HG03558 (cell line): Measurements from ENCODE around the gene HMGN1.

Experiments used
- ATAC-seq: cut with Tn5 transposase; IDR thresholded peaks from one replicate; pipeline ENCODE4 v1.9.1; 2021; ENCODE audit warnings: moderate number of reproducible peaks; ENCODE audit not compliant: unreplicated experiment; ENCODE audit errors: extremely low read depth

Gene HMGN1

GRCh38 chr21:39339231-39339630, 9.7 kb downstream of the HMGN1 start:
- no peak for ATAC-seq

DNA sequence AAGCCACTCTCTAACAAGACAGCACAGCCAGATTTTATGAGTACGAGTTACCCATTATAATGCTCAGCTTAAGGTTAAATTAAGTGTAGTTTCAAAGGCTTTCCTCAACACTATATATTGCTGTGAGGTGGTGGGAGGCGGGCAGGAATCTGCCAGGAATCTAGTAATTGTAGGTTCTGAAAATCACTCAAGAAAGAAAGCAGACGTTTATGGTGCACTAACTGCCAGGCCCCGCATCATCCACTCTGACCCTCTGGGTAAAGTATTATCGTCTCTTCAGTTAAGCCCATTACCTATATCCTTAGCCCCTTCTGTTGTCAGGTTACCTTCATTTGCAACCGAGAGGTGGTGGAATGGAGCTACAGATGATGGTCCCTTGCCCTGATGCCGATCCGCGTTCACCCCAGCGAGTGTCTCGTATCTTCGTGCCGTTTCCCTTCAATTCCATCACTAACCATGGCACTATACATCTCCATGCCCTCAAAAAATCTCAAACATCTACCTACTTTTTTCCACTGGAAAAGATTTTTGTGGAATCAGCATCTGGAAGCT, 12.4 kb downstream of the HMGN1 start:
- no peak for ATAC-seq

DNA sequence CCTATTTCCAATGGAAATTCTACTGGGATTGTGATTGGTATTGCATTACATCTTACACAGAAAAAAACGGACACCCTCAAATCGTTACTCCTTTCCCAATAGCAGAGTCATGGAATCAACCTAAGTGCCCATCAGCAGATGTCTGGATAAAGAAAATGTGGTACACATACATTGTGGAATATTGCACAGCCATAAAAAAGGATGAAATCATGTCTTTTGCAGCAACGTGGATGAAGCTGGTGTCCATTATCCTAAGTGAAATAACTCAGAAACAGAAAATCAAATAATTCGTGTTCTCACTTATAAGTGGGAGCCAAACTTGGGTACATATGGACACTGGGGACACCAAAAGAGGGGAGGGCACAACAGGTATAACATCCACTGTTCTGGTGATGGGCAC, 14.3 kb downstream of the HMGN1 start:
- ATAC-seq, result no peak

DNA sequence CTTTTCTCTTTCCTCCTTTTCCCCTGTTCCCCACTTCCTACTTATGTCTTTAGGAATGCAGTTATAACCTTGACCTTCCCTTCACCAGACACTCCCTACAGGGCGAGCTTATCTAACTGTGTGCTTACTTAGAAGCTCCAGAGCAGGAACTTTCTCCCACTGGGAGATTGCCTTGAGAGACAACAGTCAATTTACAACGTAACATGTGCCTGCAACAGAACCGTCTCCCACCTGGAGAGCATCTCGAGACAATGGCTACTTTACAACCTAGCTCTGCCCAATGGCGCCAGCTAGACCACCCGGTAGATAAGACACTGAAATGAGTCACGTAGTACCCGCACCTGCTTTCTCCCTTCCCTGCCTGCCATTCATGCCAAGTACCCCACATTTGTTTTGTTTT, 16.7 kb downstream of the HMGN1 start:
- ATAC-seq, result no peak

DNA sequence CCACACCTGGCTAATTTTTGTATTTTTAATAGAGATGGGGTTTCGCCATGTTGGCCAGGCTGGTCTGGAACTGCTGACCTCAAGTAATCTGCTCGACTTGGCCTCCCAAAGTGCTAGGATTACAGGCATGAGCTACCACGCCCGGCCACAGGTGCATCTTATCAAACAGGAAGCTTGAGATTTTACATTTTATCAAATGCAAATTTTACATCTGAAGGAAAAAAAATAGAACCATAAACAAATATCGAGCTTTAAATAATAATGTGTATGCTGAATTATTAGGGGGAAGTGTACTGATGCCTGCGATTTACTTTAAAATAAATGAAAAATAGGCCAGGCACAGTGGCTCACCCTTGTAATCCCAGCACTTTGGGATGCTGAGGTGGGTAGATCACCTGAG, 18.9 kb downstream of the HMGN1 start:
- no peak for ATAC-seq

DNA sequence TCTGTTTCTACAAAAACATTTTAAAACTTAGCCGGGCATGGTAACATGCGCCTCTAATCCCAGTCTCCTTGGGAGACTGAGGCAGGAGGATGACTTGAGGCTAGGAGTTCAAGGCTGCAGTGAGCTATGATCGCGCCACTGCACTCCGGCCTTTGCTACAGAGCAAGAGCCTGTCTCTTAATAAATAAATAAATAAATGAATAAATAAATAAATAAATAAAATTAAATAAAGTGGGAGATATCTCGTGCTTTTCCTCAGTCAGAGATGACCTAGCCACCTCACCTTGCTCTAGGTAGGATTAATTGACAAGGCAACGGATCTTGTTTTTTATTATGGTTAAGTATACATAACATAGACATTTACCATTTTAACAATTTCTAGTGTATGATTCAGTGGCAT, 21.2 kb downstream of the HMGN1 start:
- no peak for ATAC-seq

DNA sequence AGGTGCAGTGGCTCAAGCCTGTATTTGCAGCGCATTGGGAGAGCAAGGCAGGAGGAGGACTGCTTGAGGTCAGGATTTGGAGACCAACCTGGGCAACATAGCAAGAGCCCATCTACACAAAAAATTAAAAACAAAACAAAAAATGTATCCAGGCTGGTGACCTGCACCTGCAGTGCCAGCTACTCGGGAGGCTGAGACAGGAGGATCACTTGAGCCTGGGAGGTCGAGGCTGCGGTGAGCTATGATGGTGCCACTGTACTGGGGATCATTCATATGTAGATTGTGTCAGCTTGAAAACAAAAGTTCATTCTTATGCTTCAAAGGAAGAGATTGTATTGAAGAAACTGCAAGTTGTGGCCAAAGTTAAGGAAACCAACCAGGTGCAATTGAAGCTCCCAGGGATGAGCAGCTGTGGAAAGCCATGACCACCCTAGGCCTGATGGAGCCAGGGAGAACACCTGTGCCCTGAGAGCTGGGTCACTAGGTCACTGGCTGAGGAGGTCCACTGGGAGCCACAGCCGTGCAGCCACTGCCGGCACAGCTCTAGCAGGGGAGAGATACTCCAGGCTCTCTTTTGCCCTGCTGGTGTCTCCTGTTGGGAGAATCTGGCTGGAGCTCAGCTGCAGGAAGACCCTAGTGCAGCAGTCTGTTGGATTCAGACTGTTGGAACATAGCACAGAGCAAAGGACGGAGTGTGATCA, 22.1 kb downstream of the HMGN1 start:
- ATAC-seq, result no peak

- no peak for ATAC-seq
Observed at GRCh38 chr21:39325458-39325857, 23.4 kb downstream of the HMGN1 start.

DNA sequence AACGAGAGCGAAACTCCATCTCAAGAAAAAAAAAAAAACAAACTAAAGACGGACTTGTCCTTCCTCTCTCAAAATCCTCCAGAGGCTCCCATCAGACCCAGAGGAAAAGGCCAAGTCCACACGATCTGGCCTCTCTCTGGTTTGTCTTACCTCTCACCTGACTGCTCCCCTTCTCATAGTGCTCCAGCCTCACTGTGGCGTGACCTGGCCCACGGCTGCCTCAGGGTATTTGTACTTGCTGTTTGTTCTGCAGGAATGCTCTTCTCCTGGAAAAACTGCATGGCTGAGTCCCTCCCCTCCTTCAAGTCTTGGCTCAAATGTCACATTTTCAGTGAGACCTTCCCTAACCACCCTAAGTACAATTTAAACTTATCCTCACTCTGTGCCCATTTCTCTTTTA, 27.5 kb downstream of the HMGN1 start:
- ATAC-seq, result no peak

DNA sequence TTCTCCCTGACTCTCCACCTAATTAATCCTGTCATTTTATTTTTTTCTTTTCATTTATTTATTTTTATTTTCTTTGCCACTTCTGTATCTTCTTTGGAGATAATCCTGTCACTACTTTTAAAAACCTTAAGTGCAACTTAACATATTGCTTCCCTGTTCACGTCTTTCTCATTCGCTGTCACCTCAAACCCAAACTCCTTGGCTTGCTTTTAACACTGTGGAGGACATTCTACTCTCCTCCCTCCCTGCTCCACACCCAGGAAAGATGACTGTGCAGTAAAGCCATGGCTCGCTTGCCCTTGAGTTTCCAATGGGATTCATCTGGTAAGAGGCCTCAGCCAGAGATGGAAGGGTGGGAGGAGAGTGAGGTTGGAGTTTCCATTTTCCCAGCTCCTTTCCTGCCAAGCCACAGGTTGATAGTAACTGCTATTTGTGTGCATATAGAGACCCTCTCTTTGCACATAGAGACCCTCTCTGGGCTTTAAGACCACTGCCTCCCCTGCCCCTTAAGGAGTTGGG, 29.0 kb downstream of the HMGN1 start:
- no peak for ATAC-seq

- no peak for ATAC-seq
Observed at GRCh38 chr21:39319251-39319756, 29.6 kb downstream of the HMGN1 start.

GRCh38 chr21:39318091-39318959, 30.6 kb downstream of the HMGN1 start:
- ATAC-seq, result no peak

GRCh38 chr21:39317134-39318090, 31.5 kb downstream of the HMGN1 start:
- ATAC-seq, result no peak

DNA sequence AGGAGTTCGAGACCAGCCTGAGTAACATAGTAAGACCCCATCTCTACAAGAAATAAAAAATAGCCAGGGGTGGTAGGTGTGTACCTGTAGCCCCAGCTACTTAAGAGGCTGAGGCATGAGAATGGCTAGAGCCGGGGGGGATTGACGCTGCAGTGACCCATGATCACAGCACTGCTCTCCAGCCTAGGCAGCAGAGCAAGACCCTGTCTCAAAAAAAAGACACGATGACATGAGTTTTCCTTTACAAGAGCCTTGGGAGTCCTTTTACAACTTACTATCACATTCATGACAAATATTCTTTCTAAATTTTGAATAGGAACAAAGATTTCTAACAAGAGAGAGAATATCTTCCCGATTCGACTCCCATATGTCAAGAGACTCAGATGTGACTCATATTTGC, 32.2 kb downstream of the HMGN1 start:
- no peak for ATAC-seq

GRCh38 chr21:39315603-39316445, 33.1 kb downstream of the HMGN1 start:
- ATAC-seq, result no peak

DNA sequence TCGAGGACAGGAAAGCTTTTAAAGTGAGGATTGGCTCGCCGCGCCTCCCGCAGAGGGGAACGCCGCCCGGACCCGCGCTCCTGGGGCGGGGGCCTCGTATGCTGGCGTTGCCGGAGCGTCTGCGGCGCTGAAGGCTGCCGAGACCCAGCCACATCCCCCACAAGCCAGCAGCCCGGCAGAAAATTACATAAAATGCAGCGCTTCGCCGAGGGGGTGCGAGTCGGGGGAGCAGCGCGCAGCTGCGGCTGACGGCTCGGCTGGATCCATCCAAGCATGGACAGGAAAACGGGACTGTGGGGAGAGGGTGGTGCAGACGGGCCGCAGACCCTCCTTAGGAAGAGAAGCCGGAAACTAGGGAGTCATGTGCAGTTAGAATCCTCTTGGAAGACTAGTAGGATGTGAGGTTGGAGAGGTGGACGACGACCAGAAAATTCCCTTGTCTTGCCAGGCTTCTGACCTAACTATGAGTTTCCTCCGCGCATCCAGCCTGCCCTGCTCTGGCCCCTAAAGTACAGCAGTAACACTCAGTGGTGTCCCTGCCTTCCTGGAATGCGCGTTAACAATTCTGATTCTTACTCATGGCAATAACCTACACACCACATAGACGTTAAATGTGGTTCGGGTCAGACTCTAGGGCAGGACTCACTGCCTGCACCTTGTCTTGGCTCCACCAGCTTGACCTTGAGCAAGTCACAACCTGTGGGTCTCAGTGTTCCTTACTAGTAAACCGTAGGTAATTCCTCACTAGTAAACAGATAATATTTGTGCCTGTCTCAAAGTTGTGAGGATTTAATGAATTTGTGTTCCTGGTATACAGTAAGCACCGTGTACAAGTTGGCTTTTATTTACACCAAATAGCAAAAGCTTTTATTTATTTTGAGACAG, 34.5 kb downstream of the HMGN1 start:
- no peak for ATAC-seq

DNA sequence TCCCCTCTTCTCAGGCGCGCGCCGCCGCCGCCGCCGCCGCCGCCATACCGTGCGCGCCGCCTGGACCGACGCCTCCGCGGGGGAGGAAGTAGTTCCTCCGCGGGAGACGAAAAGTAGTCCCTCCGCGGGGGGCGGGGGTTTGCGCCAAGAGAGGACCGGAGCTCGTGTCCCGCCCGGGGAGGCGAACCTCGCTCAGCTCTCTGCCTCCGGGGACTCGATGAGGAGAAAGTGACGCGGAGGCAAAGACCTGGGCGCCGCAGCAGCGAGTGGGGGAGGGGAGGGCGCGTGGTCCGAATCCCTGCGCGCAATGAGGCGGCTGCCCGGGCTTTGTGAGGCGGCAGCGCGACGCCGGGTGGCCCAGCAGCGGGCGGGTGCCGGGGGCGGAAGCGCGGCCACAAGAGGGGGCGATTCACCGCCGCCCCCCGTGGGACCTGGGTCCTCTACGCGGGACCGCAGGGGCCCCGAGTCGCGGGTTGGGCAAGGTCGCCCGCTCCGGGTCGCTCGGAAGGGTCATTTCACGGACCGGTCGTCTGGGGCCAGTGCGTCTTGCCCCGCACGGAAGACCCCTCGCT, 35.2 kb downstream of the HMGN1 start, which contains the start of gene BRWD1:
Gene BRWD1, minus strand, starts transcription at position 62 of the 572 bp plus-strand sequence. CDS start 141 bp downstream, outside the sequence.
- ATAC-seq, result no peak
